Occipital lobe (tissue), 2 donors: ENCODE results near the gene LEMD3. TPM values are rescaled to one million over a fixed set of nuclear protein-coding genes. Genes with fewer than 3 reads are reported as not detected.

Source experiments
- DNase-seq: peaks from one replicate; lab custom pipeline; 2025; lab: John Stamatoyannopoulos, UW
- total RNA-seq: library from RNA; depleted of rRNA; stranded (reverse); fragments of >200 nt; gene quantifications from one replicate; pipeline ENCODE4 v1.2.3, GENCODE V29; 2014

LEMD3 gene
- 89.8 TPM for total RNA-seq

DNA sequence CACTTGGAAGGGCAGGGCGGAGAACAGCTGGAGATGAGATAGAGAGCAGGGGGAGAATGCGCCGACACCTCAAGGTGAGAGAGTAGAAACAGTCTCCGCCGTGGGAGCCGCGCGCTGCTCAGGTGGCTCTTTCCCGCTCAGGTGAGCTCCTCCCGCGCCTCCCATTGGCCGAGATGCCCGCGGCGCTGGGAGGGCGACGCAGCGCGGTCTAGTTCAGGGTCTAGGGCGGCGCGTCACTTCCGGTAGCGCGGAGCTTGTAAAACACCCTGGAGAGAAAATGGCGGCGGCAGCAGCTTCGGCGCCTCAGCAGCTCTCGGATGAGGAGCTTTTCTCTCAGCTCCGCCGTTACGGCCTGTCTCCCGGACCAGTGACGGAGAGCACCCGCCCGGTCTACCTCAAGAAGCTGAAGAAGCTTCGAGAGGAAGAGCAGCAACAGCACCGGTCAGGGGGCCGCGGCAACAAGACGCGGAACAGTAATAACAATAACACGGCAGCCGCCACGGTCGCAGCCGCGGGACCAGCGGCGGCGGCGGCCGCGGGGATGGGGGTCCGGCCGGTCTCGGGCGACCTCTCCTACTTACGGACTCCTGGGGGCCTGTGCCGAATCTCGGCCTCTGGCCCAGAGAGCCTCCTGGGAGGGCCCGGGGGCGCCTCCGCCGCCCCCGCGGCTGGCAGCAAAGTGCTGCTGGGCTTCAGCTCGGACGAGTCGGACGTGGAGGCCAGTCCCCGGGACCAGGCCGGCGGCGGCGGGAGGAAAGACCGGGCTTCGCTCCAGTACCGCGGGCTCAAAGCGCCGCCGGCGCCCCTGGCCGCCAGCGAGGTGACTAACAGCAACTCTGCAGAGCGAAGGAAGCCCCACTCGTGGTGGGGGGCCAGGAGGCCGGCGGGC is at the start of gene LEMD3:
LEMD3 (plus strand) TSS at position 264 of the 889 bp plus-strand sequence; CDS start at position 278, 14 bp downstream.
- DNase-seq = peak; percentile 88

DNA sequence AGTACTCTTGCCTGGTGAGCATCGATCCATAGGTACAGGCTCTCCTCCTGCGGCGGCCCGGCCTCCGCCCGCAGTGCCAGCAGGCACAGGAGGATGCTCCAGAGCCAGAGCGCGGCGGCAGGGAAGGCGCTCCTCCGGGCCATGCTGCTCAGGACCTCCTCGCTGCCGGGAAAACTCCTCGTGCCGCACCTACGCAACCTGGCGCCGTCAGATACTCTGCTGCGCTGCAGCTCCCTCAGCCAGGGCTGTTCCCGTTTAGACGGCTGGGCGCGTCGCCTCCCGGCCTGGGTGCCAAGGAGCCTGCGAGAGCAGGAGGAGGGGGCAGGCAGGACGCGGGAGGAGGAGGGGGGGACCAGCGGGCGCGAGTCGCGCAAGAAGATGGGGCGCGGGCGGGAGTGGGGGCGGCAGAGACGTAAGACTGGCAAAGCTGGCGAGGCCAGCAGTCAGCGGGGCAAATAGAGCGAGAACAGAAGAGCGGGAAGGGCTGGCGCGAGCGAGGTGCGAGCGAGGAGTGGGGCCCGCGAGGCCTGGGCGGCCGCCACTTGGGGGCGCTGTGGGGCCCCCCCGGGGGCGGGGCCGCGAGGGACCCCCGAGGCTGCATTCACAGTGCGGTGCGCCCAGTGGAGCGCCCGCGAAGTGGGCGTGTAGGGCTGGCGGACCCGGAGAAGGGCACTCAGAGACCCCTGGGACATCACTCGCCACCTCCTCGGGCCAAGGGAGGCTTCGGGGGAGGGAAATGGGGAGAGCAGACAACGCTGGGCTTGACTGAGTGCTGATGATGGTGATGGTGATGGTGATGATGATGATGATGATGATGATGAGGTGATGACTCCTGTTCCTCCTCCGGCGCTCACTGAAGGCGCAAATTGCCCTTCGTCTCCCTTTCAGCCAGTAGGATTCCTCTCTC is 48.1 kb upstream of the LEMD3 start, which contains the start of gene WIF1:
WIF1 (minus strand) TSS at position 257 of the 907 bp plus-strand sequence; CDS start at position 143, 114 bp downstream.
- peak; percentile 35 for DNase-seq

DNA sequence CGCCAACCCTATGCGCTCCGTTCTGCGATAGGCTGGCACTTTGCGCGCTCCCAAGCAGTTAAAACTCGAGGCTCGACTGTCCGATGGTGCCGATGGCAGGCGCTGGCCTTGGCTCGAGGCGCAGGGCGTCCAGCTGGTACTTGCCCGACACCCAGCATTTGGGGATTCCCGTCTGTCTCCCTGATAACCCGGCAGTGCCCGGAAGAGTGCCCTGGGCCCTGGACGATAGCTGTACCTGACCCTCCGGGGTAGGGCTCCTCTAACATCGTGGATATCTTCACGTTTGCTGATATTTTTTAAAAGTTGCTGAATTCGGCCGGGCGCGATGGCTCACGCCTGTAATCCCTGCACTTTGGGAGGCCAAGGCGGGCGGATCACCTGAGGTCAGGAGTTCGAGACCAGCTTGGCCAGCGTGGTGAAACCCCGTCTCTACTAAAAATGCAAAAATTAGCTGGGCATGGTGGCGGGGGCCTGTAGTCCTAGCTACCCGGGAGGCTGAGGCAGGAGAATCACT is 47.4 kb upstream of the LEMD3 start:
- no peak for DNase-seq

DNA sequence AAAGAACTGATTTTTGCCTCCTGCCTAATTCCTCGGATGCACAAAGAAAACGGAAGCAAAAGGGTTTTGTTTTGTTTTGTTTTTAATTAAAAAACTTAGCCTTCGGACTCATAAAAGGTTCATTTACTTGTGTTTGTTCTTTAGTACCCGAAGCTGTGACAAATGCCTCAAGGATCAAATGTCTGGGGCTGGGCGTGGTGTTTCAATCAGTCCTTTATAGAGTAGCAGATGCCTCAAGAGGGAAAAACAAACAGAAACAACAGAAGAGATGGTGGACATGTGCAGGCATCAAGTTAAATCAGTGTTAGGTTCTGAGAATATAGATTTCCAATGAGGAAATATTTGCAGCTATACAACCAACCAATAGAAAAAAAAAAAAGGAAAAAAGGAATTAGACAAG is 46.7 kb upstream of the LEMD3 start:
- no peak for DNase-seq

DNA sequence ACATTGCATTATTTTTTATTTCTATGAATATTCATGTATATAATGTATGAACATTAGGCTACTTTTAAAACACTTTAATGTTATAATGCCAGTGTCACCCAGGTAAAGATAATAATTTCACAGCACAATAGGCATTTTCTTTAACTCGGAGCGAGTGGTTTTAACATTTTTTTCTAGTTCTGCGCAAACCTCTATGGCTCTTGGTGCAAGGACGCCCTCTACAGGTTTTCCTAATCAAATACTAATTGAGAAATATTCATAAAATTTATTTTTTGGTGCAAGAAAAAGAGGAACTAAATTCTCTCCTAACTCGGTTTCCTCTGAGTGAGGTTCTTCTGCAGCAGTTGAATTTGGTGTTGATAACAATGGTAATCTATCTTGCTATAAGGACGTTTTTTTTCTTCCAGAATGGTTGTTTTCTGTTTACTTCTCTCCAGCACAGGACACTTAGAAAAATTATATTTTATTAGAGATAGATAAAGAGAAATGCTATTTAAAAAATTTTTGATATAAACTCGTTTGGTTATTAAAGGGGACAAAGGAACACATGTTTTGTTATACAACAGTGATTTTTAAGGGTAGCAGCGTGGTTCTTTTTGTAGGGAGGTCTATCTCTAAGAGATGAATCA is 45.8 kb upstream of the LEMD3 start:
- DNase-seq = no peak

DNA sequence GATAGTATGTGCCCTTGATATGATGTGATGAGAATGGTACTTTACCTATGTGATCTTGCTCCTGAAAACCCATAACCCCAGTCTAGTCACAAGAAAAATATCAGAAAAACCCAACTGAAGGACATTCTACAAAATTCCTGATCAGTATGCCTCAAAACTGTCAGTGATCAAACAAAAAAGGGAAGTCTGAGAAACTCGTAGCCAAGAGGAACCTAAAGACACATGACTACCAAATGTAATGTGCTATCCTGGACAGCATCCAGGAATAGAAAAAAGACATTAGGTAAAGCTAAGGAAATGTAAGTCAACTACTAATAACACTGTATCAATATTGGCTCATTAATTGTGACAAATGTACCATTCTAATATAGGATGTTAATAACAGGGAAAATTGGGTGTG is 44.1 kb upstream of the LEMD3 start:
- DNase-seq = no peak

DNA sequence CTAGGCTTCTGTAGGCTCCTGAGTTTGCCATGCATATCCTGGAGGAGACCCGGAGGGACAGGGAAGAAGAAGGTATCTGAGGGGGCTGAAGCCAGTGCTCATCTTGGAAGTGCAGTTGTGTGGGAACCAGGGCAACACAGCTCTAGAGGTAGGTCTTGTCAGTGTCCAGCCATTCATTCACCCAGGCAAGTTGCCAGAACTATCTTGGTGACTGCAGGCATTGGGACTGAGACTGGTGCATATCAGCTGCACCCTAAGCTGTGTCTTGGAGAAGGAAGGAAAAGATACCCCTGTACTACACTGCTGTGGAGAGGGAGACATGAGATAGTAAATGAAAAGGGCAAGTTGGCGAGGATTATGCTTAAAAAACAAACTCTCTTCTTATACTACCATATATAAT is 43.4 kb upstream of the LEMD3 start:
- no peak for DNase-seq

DNA sequence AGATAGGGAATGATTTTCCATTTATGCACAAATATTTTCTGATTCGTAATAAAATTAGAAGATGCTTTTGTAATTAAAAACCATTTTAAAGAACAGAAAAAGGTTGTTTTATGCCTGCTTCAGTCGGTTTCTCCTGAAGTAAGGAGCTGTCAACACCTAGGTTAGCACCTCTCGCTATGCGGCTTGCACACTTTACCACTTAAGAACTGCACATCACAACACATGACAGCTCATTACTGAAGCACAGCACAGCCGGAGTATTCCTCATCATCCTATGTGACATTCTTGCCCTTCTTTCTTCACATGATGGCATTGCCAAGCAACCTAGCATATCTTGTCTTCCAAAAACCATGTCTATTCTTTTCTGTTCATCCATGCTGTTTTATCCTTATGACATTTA is 42.9 kb upstream of the LEMD3 start:
- DNase-seq = no peak

DNA sequence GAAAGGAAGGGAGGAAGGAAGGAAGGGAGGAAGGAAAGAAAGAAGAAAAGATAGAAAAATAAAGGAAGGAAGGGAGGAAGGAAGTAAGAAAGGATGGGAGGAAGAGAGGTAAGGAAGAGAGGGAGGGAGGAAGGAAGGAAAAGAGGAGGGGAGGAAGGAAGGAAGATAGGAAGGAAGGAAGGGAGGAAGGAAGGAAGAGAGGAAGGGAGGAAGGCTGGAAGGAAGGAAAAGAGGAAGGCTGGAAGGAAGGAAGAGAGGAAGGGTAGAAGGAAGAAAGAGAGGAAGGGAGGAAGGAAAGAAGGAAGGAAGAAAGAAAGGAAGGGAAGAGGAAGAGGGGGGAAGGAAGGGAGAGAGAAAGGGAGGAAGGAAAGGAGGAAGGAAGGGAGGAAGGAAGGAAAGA is 35.5 kb upstream of the LEMD3 start:
- DNase-seq = no peak

DNA sequence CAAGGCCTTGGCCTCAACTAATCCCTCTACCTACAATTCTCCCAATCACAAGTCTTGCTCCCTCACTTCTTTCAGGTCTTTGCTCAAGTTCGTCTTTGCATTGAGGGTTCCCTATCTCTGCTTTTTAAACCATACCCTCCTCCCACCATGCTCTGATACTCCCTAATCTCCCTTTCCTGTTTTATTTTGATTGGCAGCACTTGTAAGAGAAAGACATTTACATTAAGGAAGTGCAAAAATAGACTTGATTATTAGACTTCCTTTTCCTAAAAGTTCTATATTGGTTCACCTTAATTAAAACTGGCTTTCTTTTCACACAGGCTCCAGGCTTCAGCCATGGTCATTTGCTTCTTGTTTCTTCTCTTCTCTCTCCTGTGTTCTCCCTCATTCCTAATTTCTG is 30.0 kb upstream of the LEMD3 start:
- DNase-seq = no peak

DNA sequence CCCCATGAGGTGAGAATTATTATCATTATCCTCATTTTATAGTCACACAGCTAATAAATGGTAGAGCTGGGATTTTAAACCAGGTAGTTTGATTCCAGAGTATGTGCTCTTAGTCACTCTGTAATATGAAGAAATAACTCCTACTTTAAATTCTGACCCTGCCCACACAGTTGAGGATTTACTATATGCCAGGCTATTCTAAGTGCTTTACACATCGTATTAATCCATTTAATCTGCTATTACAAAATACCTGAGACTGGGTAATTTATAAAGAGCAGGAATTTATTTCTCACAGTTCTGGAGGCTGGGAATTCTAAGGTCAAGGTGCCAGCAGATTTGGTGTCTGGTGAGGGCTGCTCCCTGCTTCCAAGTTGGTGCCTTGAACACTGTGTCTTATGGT is 28.6 kb upstream of the LEMD3 start:
- no peak for DNase-seq

DNA sequence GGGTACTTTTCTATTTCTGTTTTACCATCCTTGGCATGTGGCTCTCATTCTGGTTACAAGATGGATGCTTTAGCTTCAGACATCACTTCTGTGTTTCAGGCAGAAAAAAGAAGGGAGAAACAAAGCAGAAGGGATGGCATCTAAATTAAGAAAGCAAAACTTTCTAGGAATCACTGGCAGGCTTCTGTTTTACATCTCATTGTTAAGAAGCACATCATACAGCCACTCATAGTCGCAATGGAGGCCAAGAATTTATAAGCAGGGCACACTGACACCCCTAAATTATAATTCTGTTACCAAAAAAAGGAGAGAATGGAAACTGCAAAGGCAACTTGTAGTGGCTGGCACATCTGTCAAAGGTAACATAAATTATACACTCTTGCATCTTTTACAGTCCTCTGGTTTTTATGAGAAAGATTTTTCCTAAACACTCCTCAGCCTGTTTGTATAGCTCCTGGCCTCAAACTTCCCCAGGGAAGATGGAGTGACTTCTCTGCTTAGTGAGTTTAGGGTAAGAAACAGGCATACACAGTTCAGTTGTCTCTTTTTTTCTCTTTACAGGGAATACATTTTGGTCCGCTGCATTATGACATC is 22.0 kb upstream of the LEMD3 start:
- DNase-seq = no peak

DNA sequence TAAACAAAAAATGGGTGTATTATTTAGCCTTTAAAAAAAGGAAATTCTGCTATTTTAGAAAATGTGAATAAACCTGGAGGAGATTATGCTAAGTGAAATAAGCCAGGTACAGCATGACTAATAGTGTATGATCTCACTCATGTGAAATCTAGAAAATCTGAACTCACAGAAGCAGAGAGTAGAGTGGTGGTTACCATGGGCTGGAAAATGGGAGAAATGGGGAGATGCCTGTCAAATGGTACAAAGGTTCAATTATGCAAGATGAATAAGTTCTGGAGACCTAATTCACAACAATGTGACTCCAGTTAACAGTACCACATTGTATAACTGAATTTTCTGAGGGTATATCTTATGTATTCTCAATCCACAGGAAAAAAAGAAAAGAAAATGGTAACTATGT is 17.4 kb upstream of the LEMD3 start:
- no peak for DNase-seq

DNA sequence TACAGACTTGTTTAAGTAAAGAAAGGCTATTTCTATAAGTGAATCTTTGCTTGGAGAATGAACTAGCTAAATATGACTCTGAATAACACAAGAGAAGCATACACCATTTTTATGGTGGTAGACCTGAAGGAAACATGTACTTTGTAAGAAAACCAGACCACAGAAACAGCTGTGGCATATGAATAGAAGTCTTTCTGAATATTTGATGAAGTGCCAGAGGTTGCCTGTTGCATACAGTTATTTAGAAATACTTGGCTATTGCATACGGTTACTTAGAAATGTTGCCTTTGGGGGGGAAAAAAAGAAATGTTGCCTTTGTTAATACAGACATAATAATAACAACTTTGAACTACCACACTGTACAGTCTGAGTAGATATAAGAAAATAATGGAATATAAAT is 16.8 kb upstream of the LEMD3 start:
- DNase-seq = no peak

DNA sequence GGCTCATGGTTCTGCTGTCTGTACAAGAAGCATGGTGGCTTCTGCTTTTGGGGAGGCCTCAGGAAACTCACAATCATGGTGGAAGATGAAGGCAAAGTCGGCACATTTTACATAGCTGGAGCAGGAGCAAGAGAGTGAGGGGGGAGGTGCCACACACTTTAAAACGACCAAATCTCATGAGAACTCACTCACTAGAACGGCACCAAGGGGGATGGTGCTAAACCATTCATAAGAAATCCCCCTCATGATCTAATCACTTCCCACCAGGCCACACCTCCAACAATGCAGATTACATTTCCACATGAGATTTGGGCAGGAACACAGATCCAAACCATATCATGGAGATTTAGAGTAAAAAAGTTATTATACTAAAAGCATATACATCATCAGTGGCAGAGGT is 13.6 kb upstream of the LEMD3 start:
- DNase-seq = no peak

DNA sequence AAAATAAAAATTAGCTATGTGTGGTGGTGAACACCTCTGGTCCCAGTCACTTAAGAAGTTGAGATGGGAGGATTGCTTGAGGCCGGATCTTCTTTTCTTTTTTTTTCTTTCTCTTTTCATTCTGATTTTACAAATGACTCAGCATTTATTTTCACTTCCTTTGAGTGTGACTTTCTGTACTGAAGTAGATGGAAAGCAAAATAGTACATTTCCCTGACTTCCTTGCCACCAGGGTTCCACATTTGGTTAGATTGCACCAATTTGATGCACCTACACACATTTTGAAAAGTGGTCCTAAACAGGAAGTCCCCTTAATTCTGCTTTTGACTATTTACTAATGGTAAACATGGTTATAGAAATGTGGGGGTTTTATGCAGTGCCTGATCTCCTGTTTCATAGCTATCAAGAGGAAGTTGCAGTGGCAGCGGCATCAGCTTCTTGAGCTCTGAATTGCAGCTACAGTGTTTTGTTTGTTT is 13.0 kb upstream of the LEMD3 start:
- DNase-seq = no peak

DNA sequence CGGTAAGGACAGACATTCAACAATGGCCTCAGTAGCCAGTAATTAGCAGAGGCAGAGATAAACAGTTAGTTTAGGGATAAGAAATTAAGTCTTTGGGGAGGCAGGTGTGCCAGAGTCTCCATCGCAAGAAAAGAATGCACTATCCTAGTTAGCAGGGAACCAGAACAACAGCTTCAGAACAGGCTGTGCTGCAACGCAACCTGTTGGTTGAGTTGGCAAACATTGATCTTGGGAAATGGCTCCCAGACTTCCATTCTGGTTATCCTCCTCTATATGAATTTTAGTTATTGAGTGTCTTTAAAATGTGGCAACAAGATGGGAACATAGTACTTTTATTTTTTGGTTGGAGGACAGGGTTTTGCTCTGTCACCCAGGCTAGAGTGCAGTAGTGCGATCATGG is 12.3 kb upstream of the LEMD3 start:
- no peak for DNase-seq

DNA sequence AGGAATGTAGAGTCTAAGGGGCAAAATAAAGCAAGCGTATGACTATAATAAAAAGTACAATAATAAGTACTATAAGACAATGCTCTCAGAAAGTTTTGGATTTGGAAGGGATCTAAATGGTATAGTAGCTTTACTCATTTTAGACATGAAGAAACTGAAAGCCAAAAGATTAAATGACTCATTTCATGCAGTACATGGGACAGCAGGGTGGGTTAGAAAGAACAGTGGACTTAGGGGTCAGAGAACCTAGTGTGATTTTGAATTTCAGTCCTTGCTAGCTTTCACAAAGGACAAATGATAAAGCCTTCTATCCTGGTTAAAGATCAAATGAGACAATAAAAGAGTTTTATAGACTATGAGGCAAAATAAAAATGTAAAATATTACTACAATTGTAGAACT is 6.8 kb upstream of the LEMD3 start:
- DNase-seq = no peak

DNA sequence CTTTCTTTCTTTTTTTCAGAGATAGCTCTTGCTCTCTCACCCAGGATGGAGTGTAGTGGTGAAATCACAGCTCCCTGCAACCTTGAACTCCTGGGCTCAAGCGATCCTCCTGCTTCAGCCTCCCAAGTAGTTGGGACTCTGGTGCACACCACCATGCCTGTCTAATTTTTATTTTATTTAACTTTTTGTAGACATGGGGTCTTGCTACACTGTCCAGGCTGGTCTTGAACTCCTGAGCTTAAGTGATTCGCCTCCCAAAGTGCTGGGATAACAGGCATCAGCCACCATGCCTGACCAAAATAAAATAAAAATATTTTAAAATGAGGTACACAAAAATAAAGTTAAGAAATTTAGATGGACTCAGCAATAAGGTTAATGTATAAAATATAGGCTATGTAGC is 5.1 kb upstream of the LEMD3 start:
- no peak for DNase-seq

DNA sequence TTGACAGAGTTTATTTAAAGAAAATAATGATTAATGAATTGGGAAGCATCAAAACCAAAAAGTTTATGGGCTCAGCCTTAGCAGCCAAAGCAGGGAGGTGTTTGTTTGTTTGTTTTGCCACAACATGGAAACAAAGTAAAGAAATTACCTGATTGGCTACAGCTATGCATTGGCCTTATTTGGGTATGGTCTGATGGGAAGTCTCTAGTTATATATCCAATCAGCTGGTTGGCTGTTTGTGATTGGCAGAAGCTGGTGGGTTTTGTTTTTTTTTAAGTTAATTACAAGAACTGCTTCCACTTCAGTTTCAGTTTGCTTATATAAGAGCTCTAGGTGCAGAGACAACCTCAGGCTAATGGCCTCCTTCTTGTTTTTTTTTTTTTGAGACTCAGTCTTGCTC is 4.6 kb upstream of the LEMD3 start:
- no peak for DNase-seq

DNA sequence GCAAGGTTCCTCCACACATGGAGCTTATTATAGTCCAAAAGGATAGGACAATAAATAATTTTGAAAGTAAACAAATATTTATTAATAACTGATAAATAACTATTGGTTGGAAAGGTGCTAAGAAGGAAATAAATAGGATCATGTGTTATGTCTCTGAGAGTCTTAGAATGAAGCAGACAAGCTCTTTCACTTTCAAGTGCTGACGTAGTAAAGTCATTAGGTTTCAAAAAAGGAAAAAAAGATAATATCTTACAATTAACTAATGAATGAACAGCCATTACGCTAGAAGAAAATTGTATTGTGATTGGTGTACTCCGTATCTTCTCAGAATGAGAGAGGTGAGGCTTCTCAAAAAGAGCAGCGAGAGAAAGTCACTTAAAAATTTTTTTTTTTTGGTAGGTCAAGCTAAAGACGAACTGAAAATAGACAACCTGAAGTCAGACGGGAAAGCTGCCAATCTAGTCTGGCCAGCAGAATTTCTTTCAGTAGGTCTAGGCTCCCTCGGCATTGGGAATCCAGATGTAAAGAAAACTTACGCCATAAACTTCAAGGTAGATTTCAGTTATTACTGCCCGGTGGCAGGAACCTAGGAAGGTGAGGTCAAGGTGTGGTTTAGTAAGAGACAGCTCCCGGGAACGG is 583 bp upstream of the LEMD3 start:
- DNase-seq = no peak
